Type B pancreatic cell (in vitro differentiated cells): Measurements from ENCODE around the gene AGO3. TPM values are rescaled to one million over a fixed set of nuclear protein-coding genes. Genes with fewer than 3 reads are reported as not detected.

ENCODE experiments used
- DNase-seq: peaks from one replicate; pipeline ENCODE4 v3.0.0; 2021; ENCODE audit warnings: mixed read lengths; ENCODE audit not compliant: unreplicated experiment; ENCODE audit errors: extremely low spot score
- H3K27ac Mint-ChIP-seq: 2 replicates; pipeline ENCODE4 v1.8.0; 2021; ENCODE audit warnings: mild to moderate bottlenecking, mixed read lengths
- H3K27me3 Mint-ChIP-seq: 2 replicates; pipeline ENCODE4 v1.8.0; 2021; ENCODE audit warnings: mixed read lengths
- H3K36me3 Mint-ChIP-seq: 2 replicates; pipeline ENCODE4 v1.8.0; 2021; ENCODE audit warnings: mixed read lengths
- H3K4me1 Mint-ChIP-seq: one replicate; pipeline ENCODE4 v1.8.0; 2021; ENCODE audit warnings: mixed read lengths; ENCODE audit not compliant: unreplicated experiment
- H3K4me3 Mint-ChIP-seq: 2 replicates; pipeline ENCODE4 v1.8.0; 2021; ENCODE audit warnings: mild to moderate bottlenecking, mixed read lengths
- H3K9me3 Mint-ChIP-seq: 2 replicates; pipeline ENCODE4 v1.8.0; 2021; ENCODE audit warnings: mixed read lengths
- CTCF ChIP-seq: fragments of 200-600 bp; sonication (generic); conservative IDR thresholded peaks from 2 replicates; pipeline ENCODE4 v1.5.0; 2021; ENCODE audit warnings: antibody characterized with exemption, mild to moderate bottlenecking
- total RNA-seq: library from RNA; stranded (reverse); gene quantifications from 2 replicates; pipeline ENCODE4 v1.2.1, GENCODE V29; 2021; ENCODE audit warnings: low replicate concordance

AGO3 gene
- total RNA-seq, 1 donor from 2014 or later, result 30.6 TPM

- peaks cover 36% of the 10 kb centered on the region for H3K36me3 Mint-ChIP-seq
- no peak for DNase-seq
- no peaks in the 10 kb centered on the region for H3K27me3 Mint-ChIP-seq
- H3K4me1 Mint-ChIP-seq, result no peaks in the 10 kb centered on the region
- no peak overlapping the region for H3K27ac Mint-ChIP-seq
- H3K9me3 Mint-ChIP-seq, result no peaks in the 10 kb centered on the region
- no peak overlapping the region for H3K4me3 Mint-ChIP-seq
- no peak for TF ChIP-seq CTCF
These were observed 28.2 kb upstream of the AGO3 start for GRCh38 chr1:35902671-35903070.

- H3K4me1 Mint-ChIP-seq, result no peaks in the 10 kb centered on the region
- peaks cover 43% of the 10 kb centered on the region for H3K36me3 Mint-ChIP-seq
- no peak overlapping the region for H3K27ac Mint-ChIP-seq
- no peaks in the 10 kb centered on the region for H3K27me3 Mint-ChIP-seq
- H3K9me3 Mint-ChIP-seq, result no peaks in the 10 kb centered on the region
- TF ChIP-seq CTCF, result no peak
- H3K4me3 Mint-ChIP-seq, result no peak overlapping the region
- DNase-seq, result no peak
These were observed 16.2 kb upstream of the AGO3 start for GRCh38 chr1:35914717-35915116.

DNA sequence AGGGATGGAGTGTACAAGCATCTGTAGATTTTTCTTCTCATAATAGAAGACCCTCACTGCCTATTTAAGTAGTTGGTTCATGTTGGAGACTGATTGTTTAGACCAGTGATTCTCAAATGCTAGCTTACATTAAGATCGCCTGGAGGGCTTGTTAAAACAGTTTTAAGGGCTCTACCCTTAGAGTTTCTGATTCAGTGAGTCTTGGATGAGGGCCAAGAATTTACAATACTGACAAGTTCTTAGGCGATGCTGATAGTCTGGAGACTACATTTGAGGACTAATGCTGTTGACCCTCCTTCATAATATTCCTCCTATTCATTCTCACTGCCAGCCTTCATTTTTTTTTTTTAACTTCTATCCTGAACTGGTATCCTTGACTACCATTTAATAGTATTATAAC lies 15.2 kb upstream of the AGO3 start:
- no peaks in the 10 kb centered on the region for H3K9me3 Mint-ChIP-seq
- no peaks in the 10 kb centered on the region for H3K4me1 Mint-ChIP-seq
- H3K27ac Mint-ChIP-seq, result no peak overlapping the region
- peaks cover 50% of the 10 kb centered on the region for H3K36me3 Mint-ChIP-seq
- DNase-seq, result no peak
- TF ChIP-seq CTCF, result no peak
- no peaks in the 10 kb centered on the region for H3K27me3 Mint-ChIP-seq
- no peak overlapping the region for H3K4me3 Mint-ChIP-seq

GRCh38 chr1:35923791-35924221 lies 7.1 kb upstream of the AGO3 start:
- Mint-ChIP-seq H3K27me3 (no peaks in the 10 kb centered on the region), H3K4me3 (no peak overlapping the region), H3K4me1 (no peaks in the 10 kb centered on the region), H3K27ac (no peak overlapping the region), H3K36me3 (peaks cover 28% of the 10 kb centered on the region), H3K9me3 (no peaks in the 10 kb centered on the region)
- TF ChIP-seq CTCF, result no peak
- no peak for DNase-seq

DNA sequence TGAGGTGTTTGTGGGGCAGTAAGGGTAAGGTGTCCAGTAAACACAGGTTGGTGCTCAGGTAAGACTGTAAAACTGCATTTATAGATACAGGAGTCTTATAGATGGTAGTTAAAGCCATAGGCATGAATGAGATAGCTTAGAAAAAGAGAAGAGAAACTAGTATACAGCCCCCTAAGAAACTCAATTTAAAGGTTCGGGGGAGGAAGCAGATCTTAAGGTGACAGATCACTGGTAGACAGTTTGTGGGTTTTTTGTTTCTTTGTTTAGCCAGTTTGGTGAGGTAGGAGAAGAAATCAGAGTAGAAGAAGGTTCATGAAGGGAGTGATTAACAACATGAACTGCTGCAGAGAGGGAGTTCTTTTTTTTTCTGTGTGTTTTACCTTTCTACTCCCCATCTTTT lies 6.1 kb upstream of the AGO3 start:
- no peaks in the 10 kb centered on the region for H3K27me3 Mint-ChIP-seq
- H3K4me3 Mint-ChIP-seq, result no peak overlapping the region
- peaks cover 24% of the 10 kb centered on the region for H3K36me3 Mint-ChIP-seq
- H3K4me1 Mint-ChIP-seq, result peaks cover 4% of the 10 kb centered on the region
- no peak overlapping the region for H3K27ac Mint-ChIP-seq
- H3K9me3 Mint-ChIP-seq, result no peaks in the 10 kb centered on the region
- DNase-seq, result no peak
- no peak for TF ChIP-seq CTCF

GRCh38 chr1:35925741-35926140 lies 5.2 kb upstream of the AGO3 start:
- Mint-ChIP-seq H3K36me3 (peaks cover 20% of the 10 kb centered on the region), H3K4me1 (peaks cover 4% of the 10 kb centered on the region), H3K27ac (no peak overlapping the region), H3K27me3 (no peaks in the 10 kb centered on the region), H3K9me3 (no peaks in the 10 kb centered on the region), H3K4me3 (no peak overlapping the region)
- no peak for TF ChIP-seq CTCF
- no peak for DNase-seq
